ENCODE results near the gene STXBP6. TPM values are rescaled to one million over a fixed set of nuclear protein-coding genes. Genes with fewer than 3 reads are reported as not detected.

STXBP6 gene
- total RNA-seq, 1 donor from 2014 or later = 27.1 TPM

DNA sequence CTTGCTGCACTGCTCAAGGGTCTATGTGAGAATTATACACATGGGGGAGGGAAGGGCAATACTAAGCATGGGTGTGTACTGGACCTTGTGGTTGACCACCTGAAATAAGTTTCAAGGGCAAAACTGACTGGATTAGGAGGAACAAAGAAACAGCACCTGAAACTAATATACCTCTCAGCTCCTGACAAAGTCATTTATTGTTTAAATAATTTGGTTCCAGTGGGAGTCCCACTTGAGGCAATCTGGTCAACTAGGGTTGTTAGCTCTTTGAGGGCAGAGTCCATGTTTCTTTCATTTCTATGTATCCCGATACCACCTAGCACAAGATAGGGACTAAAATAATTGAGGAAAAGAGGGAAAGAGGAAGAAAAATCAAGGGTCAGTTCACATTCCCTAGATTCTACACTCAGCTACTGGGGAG lies 45.5 kb downstream of the STXBP6 start:
- Histone ChIP-seq H3K4me2 (ENCODE audit: low read length) (no peak overlapping the region), H2AFZ (ENCODE audit: low read depth, low read length) (no peak overlapping the region), H3K9me3 (ENCODE audit: insufficient read depth, low read depth, low read length) (no peaks in the 10 kb centered on the region), H3K9ac (ENCODE audit: low read length) (no peak overlapping the region), H3K27me3 (ENCODE audit: insufficient read depth, low read length) (no peaks in the 10 kb centered on the region), H4K20me1 (ENCODE audit: insufficient read depth, low read length) (no peaks in the 10 kb centered on the region), H3K4me1 (ENCODE audit: insufficient read depth, low read length) (peaks cover 24% of the 10 kb centered on the region), H3K79me2 (ENCODE audit: insufficient read depth, low read length) (no peaks in the 10 kb centered on the region), H3K4me3 (ENCODE audit: insufficient read depth, low read depth, low read length) (no peak overlapping the region), H3K27ac (ENCODE audit: low read depth, low read length) (no peak overlapping the region), H3K36me3 (ENCODE audit: insufficient read depth, low read length) (no peaks in the 10 kb centered on the region)
- DNase-seq (ENCODE audit: low read depth) = no peak
- H3K9me3 Mint-ChIP-seq (ENCODE audit: unreplicated experiment) = no peaks in the 10 kb centered on the region
- H3K27me3 Mint-ChIP-seq (ENCODE audit: low read depth, unreplicated experiment) = no peaks in the 10 kb centered on the region
- TF ChIP-seq, protein P1, sequence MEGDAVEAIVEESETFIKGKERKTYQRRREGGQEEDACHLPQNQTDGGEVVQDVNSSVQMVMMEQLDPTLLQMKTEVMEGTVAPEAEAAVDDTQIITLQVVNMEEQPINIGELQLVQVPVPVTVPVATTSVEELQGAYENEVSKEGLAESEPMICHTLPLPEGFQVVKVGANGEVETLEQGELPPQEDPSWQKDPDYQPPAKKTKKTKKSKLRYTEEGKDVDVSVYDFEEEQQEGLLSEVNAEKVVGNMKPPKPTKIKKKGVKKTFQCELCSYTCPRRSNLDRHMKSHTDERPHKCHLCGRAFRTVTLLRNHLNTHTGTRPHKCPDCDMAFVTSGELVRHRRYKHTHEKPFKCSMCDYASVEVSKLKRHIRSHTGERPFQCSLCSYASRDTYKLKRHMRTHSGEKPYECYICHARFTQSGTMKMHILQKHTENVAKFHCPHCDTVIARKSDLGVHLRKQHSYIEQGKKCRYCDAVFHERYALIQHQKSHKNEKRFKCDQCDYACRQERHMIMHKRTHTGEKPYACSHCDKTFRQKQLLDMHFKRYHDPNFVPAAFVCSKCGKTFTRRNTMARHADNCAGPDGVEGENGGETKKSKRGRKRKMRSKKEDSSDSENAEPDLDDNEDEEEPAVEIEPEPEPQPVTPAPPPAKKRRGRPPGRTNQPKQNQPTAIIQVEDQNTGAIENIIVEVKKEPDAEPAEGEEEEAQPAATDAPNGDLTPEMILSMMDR (IDR thresholded peaks at IDR 0.05; ENCODE audit: insufficient read depth, low read depth, low read length) = no peak
- TF ChIP-seq EZH2 (IDR thresholded peaks at IDR 0.05; ENCODE audit: insufficient read depth, low read length) = no peak
- H3K36me3 Mint-ChIP-seq (ENCODE audit: low read depth, unreplicated experiment) = peaks cover 3% of the 10 kb centered on the region
- H3K4me3 Mint-ChIP-seq (ENCODE audit: unreplicated experiment) = no peak overlapping the region
- no peak for FAIRE-seq
- peak overlapping the region; percentile 8 for H3K27ac Mint-ChIP-seq (ENCODE audit: unreplicated experiment)
- peaks cover 56% of the 10 kb centered on the region for H3K4me1 Mint-ChIP-seq (ENCODE audit: low read depth, unreplicated experiment)

- Mint-ChIP-seq H3K27me3 (ENCODE audit: low read depth, unreplicated experiment) (no peaks in the 10 kb centered on the region), H3K27ac (ENCODE audit: unreplicated experiment) (peak overlapping the region; percentile 43), H3K4me3 (ENCODE audit: unreplicated experiment) (no peak overlapping the region), H3K36me3 (ENCODE audit: low read depth, unreplicated experiment) (peaks cover 3% of the 10 kb centered on the region), H3K4me1 (ENCODE audit: low read depth, unreplicated experiment) (peaks cover 52% of the 10 kb centered on the region), H3K9me3 (ENCODE audit: unreplicated experiment) (no peaks in the 10 kb centered on the region)
- Histone ChIP-seq H3K27me3 (ENCODE audit: insufficient read depth, low read length) (no peaks in the 10 kb centered on the region), H3K4me3 (ENCODE audit: insufficient read depth, low read depth, low read length) (no peak overlapping the region), H3K4me1 (ENCODE audit: insufficient read depth, low read length) (peaks cover 23% of the 10 kb centered on the region), H3K36me3 (ENCODE audit: insufficient read depth, low read length) (no peaks in the 10 kb centered on the region), H3K9me3 (ENCODE audit: insufficient read depth, low read depth, low read length) (no peaks in the 10 kb centered on the region), H4K20me1 (ENCODE audit: insufficient read depth, low read length) (no peaks in the 10 kb centered on the region), H3K79me2 (ENCODE audit: insufficient read depth, low read length) (no peaks in the 10 kb centered on the region), H3K27ac (ENCODE audit: low read depth, low read length) (no peak overlapping the region), H2AFZ (ENCODE audit: low read depth, low read length) (no peak overlapping the region), H3K9ac (ENCODE audit: low read length) (no peak overlapping the region), H3K4me2 (ENCODE audit: low read length) (no peak overlapping the region)
- TF ChIP-seq, protein P1 (IDR thresholded peaks at IDR 0.05; ENCODE audit: insufficient read depth, low read depth, low read length) = no peak
- TF ChIP-seq EZH2 (IDR thresholded peaks at IDR 0.05; ENCODE audit: insufficient read depth, low read length) = no peak
- DNase-seq (ENCODE audit: low read depth) = peak; percentile 16
- no peak for FAIRE-seq
Observed at GRCh38 chr14:25003537-25003936, 46.4 kb downstream of the STXBP6 start.

- Histone ChIP-seq H4K20me1 (ENCODE audit: insufficient read depth, low read length) (no peaks in the 10 kb centered on the region), H2AFZ (ENCODE audit: low read depth, low read length) (no peak overlapping the region), H3K27ac (ENCODE audit: low read depth, low read length) (no peak overlapping the region), H3K79me2 (ENCODE audit: insufficient read depth, low read length) (no peaks in the 10 kb centered on the region), H3K27me3 (ENCODE audit: insufficient read depth, low read length) (no peaks in the 10 kb centered on the region), H3K4me3 (ENCODE audit: insufficient read depth, low read depth, low read length) (no peak overlapping the region), H3K4me2 (ENCODE audit: low read length) (no peak overlapping the region), H3K9ac (ENCODE audit: low read length) (no peak overlapping the region), H3K4me1 (ENCODE audit: insufficient read depth, low read length) (peaks cover 12% of the 10 kb centered on the region), H3K9me3 (ENCODE audit: insufficient read depth, low read depth, low read length) (no peaks in the 10 kb centered on the region), H3K36me3 (ENCODE audit: insufficient read depth, low read length) (no peaks in the 10 kb centered on the region)
- DNase-seq (ENCODE audit: low read depth) (no peak), FAIRE-seq (no peak)
- Mint-ChIP-seq H3K27me3 (ENCODE audit: low read depth, unreplicated experiment) (no peaks in the 10 kb centered on the region), H3K4me3 (ENCODE audit: unreplicated experiment) (no peak overlapping the region), H3K4me1 (ENCODE audit: low read depth, unreplicated experiment) (peaks cover 49% of the 10 kb centered on the region), H3K9me3 (ENCODE audit: unreplicated experiment) (no peaks in the 10 kb centered on the region), H3K27ac (ENCODE audit: unreplicated experiment) (no peak overlapping the region), H3K36me3 (ENCODE audit: low read depth, unreplicated experiment) (peaks cover 3% of the 10 kb centered on the region)
- TF ChIP-seq, protein P1 (IDR thresholded peaks at IDR 0.05; ENCODE audit: insufficient read depth, low read depth, low read length) = no peak
Observed at GRCh38 chr14:25001601-25002000, 48.3 kb downstream of the STXBP6 start.

Measured in astrocyte (in vitro differentiated cells and primary cell).